AG09309 (cell line): ENCODE results near the gene TNFSF10.
"Not testable (repeated sequence)": the region's sequence is repeated elsewhere in the genome, so short reads cannot be mapped to it uniquely, and the experiment has no call there.

Source experiments
- DNase-seq: peaks from one replicate; pipeline ENCODE4 v3.0.0-alpha.2; 2010; ENCODE audit warnings: low read depth
- H3K4me3 ChIP-seq: 2 replicates; pipeline ENCODE4 v1.5.1; 2011; ENCODE audit warnings: mild to moderate bottlenecking, low read depth, low read length, moderate library complexity; ENCODE audit not compliant: control insufficient read depth
- TF ChIP-seq, protein P1 (sequence below): IDR thresholded peaks from 2 replicates; pipeline ENCODE4 v1.5.1; 2011; ENCODE audit warnings: mild to moderate bottlenecking, low read depth, low read length, inconsistent platforms; ENCODE audit not compliant: insufficient read depth, control insufficient read depth; ENCODE audit errors: missing control alignments

The TNFSF10 gene

DNA sequence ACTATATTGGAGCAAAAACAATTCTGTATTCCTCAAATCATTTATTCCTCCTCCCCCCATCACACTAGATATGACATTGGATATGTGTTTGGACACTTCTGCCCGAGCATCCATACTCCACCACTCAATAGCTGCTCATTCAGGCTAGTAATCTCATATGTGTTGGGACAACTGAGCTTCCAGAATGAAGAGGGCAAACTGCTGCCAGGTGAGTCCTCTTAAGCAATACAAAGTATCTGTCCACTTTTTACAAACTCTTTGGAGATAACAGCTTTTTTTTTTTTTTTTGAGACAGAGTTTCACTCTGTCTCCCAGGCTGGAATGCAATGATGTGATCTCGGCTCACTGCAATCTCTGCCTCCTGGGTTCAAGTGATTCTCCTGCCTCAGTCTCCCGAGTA is 5.4 kb upstream of the TNFSF10 start:
- DNase-seq, result no peak
- no peak overlapping the region for H3K4me3 ChIP-seq
- TF ChIP-seq, protein P1, sequence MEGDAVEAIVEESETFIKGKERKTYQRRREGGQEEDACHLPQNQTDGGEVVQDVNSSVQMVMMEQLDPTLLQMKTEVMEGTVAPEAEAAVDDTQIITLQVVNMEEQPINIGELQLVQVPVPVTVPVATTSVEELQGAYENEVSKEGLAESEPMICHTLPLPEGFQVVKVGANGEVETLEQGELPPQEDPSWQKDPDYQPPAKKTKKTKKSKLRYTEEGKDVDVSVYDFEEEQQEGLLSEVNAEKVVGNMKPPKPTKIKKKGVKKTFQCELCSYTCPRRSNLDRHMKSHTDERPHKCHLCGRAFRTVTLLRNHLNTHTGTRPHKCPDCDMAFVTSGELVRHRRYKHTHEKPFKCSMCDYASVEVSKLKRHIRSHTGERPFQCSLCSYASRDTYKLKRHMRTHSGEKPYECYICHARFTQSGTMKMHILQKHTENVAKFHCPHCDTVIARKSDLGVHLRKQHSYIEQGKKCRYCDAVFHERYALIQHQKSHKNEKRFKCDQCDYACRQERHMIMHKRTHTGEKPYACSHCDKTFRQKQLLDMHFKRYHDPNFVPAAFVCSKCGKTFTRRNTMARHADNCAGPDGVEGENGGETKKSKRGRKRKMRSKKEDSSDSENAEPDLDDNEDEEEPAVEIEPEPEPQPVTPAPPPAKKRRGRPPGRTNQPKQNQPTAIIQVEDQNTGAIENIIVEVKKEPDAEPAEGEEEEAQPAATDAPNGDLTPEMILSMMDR, result no peak

GRCh38 chr3:172527306-172527705 is 4.1 kb upstream of the TNFSF10 start:
- no peak overlapping the region for H3K4me3 ChIP-seq
- TF ChIP-seq, protein P1, result no peak
- DNase-seq, result no peak

DNA sequence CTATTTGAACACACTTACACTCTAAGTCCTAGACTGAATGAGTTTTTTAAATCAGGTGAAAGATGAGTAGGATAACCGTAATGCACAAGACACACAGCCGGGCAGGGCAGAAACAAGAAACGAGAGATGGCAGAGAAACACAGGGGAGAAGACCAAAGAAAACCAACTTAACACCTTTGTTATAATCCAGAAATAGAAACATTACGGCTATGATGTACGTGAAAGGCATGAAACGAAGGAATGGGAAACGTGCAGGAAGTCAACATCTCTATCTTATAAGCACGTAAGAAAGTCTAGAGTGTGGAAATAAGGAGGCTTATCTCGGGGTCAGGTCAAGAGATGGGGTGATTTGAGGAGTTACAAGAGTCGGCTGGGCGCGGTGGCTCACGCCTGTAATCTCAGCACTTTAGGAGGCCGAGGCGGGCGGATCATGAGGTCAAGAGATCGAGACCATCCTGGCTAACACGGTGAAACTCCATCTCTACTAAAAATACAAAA is 1.9 kb upstream of the TNFSF10 start:
- H3K4me3 ChIP-seq, result no peak overlapping the region
- DNase-seq, result no peak
- TF ChIP-seq, protein P1, result no peak

GRCh38 chr3:172524611-172525010 is 1.4 kb upstream of the TNFSF10 start:
- no peak overlapping the region for H3K4me3 ChIP-seq
- no peak for DNase-seq
- TF ChIP-seq, protein P1, result no peak

DNA sequence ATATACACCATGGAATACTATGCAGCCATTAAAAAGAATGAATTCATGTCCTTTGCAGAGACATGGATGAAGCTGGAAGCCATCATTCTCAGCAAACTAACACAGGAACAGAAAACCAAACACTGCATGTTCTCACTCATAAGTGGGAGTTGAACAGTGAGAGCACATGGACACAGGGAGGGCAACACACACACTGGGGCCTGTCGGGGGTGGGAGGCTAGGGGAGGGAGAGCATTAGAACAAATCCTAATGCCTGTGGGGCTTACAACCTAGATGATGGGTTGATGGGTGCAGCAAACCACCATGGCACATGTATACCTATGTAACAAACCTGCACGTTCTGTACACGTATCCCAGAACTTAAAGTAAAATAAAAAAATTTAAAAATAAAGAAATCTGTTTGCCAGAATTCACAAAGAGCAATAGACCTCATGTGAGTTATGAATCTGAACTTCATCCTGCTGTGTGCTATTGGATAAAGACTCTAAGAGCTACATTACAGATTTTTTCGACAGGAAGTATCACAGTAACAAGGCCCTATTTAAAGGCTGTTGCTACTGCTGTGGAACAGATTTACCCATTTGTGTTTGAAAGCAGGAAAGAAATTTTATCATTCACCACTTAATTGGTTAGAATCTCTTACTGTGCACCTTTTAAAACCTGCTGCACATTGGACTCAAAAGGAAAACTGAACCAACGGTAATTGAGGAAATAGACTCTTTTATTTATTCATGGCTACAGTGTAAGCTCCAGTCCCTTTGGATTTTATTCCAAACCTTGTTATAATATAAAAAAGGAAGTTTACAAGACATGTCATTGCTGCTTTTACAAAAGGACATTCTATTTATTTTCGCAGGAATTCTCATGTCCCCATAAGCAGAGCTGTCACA is 1.1 kb downstream of the TNFSF10 start:
- H3K4me3 ChIP-seq, DNase-seq: not testable (repeated sequence)

GRCh38 chr3:172520301-172520831 is 2.9 kb downstream of the TNFSF10 start:
- peak; percentile 59 for DNase-seq
- TF ChIP-seq, protein P1, result no peak
- H3K4me3 ChIP-seq, result no peak overlapping the region

- no peak overlapping the region for H3K4me3 ChIP-seq
- no peak for DNase-seq
These were observed 3.5 kb downstream of the TNFSF10 start for GRCh38 chr3:172519740-172520139.

More at GRCh38 chr3:172519740-172520139, 3.5 kb downstream of the TNFSF10 start:
- TF ChIP-seq, protein P1, result no peak
